Psoas muscle (tissue), 8 donors: ENCODE measurements around the gene CLHC1. TPM values are rescaled to one million over a fixed set of nuclear protein-coding genes. Genes with fewer than 3 reads are reported as not detected.
A peak's percentile ranks its signal among the peaks of the same experiment; 100 is the strongest.
"Not testable (repeated sequence)": the region's sequence is repeated elsewhere in the genome, so short reads cannot be mapped to it uniquely, and the experiment has no call there.

Experiments
- ATAC-seq, 4 donors: fragments of 200-7000 bp; cut with Tn5 transposase; one replicate each; pipeline ENCODE4 v1.9.1; 2020; ENCODE audit warnings: moderate library complexity in 3 of 4, mild to moderate bottlenecking in 2 of 4
- DNase-seq, 2 donors: peaks; one replicate each; pipeline ENCODE4 v3.0.0-alpha.2; 2020
- H3K27ac ChIP-seq: fragments of 200-600 bp; one replicate; pipeline ENCODE4 v1.8.0; 2022
- H3K27me3 ChIP-seq, 3 donors: fragments of 200-600 bp in 1 of 3; one replicate each; pipeline versions ENCODE4 v1.6.1 to v1.8.0; 2013 to 2022; ENCODE audit warnings: low read length in 2 of 3, mild to moderate bottlenecking in 2 of 3, moderate library complexity in 1 of 3; ENCODE audit not compliant: insufficient read depth in 3 of 3
- H3K36me3 ChIP-seq, 2 donors: fragments of 200-600 bp in 1 of 2; one replicate each; pipeline versions ENCODE4 v1.6.1 to v1.8.0; 2013 to 2022; ENCODE audit warnings: low read depth in 1 of 2, mild to moderate bottlenecking in 1 of 2, moderate library complexity in 1 of 2; ENCODE audit not compliant: insufficient read depth in 1 of 2
- H3K4me1 ChIP-seq: fragments of 200-600 bp; one replicate; pipeline ENCODE4 v1.8.0; 2022
- H3K4me3 ChIP-seq: fragments of 200-600 bp; one replicate; pipeline ENCODE4 v1.8.0; 2022; ENCODE audit warnings: mild to moderate bottlenecking
- H3K9me3 ChIP-seq: fragments of 200-600 bp; one replicate; pipeline ENCODE4 v1.8.0; 2022
- CTCF ChIP-seq: fragments of 200-600 bp; IDR thresholded peaks from one replicate; pipeline ENCODE4 v1.8.0; 2022; ENCODE audit warnings: antibody characterized with exemption
- WGBS, 3 donors: extraction: QIAGEN DNeasy Blood & Tissue Kit; methylation state at CpG; one replicate each; pipeline versions ENCODE4 v1.1.6 to v1.1.7; 2013; 5-methylcytosine and 5-hydroxymethylcytosine counted together
- intact Hi-C, 2 donors: fragments of 100-400 bp; cut with DNase I; formaldehyde crosslinking; loops; one replicate each; pipeline versions ENCODE4 v1.11.0 to v1.14.2; 2022
- polyA plus RNA-seq, 3 donors: library from polyadenylated mRNA; stranded (reverse); fragments of 200-250 nt; gene quantifications; one replicate each; pipeline ENCODE4 v1.2.3, GENCODE V29; 2013
- total RNA-seq, 4 donors: library from RNA; stranded (reverse); fragmentation: NEBNext Ultra II Directional in 2 of 4; extraction: Animal tissue kit (Norgen Biotek cat#: 25700) in 2 of 4; gene quantifications; one replicate each; pipeline versions ENCODE4 v1.2.1 to v1.2.4, GENCODE V29; 2021 to 2023
- donor health status: healthy with polysubstance abuse.
- donor health status: DM: no; HTN: no; CAD: no; lungs with moderate emphysema.
- donor health status: Bipolar disorder and iron deficiency.
- donor health status: healthy.
- donor health status: DM: yes; HTN: yes; CAD: no.
- donor health status: DM: no; HTN: no; CAD: no.
- donor health status: DM: no; HTN: no; CAD: no.
- donor health status: DM: yes; HTN: yes; CAD: no.

The CLHC1 gene
- total and polyA plus RNA-seq, 7 donors: 0.47 to 6.8 (median 3.2) TPM

- ATAC-seq: peak in 3 of 4 donors; percentile 7 to 32 (median 11)
- 6 to 9% (median 6%) methylated on average over 13 of the region's 13 CpGs for WGBS, 3 donors
Observed at GRCh38 chr2:55231546-55232083, 478 bp downstream of the CLHC1 start.

GRCh38 chr2:55230551-55230950 is 1.5 kb downstream of the CLHC1 start:
- peaks cover 5 to 23% of the 10 kb centered on the region in 2 donors for H3K36me3 ChIP-seq
- 98 to 99% (median 98%) methylated on average over 3 of the region's 3 CpGs for WGBS, 3 donors
- TF ChIP-seq CTCF: no peak
- DNase-seq: no peak
- H3K27ac ChIP-seq: no peak overlapping the region
- no peak for ATAC-seq
- intact Hi-C loops: loop anchor here in 1 of 2 donors (5.0 kb wide), 1 partner anchor 37 kb away; the partner anchor contains the start of gene MTIF2
- H3K9me3 ChIP-seq: no peaks in the 10 kb centered on the region
- no peaks in the 10 kb centered on the region for H3K27me3 ChIP-seq
- no peak overlapping the region for H3K4me3 ChIP-seq
- peaks cover 15% of the 10 kb centered on the region for H3K4me1 ChIP-seq

More at GRCh38 chr2:55231546-55232083, 478 bp downstream of the CLHC1 start:
- Histone ChIP-seq H3K4me1 (peaks cover 15% of the 10 kb centered on the region), H3K27ac (peak overlapping the region; percentile 93), H3K9me3 (no peaks in the 10 kb centered on the region), H3K36me3 (peaks cover 12 to 33% of the 10 kb centered on the region in 2 donors), H3K4me3 (peak overlapping the region; percentile 91), H3K27me3 (no peaks in the 10 kb centered on the region)
- intact Hi-C loops: loop anchor here (2.0 to 5.0 kb wide), 2 partner anchors 36 to 37 kb away; partner anchors contain the start of gene MTIF2 (in 2 of the 2)
- TF ChIP-seq CTCF: no peak
- DNase-seq: no peak

GRCh38 chr2:55229221-55229620 is 2.9 kb downstream of the CLHC1 start:
- no peak for DNase-seq
- intact Hi-C loops: no loop called here
- WGBS, 3 donors: 90 to 97% (median 96%) methylated on average over 2 of the region's 2 CpGs
- H3K36me3 ChIP-seq: peaks cover 3 to 10% of the 10 kb centered on the region in 2 donors
- H3K27me3 ChIP-seq: no peaks in the 10 kb centered on the region
- no peak for ATAC-seq
- no peak overlapping the region for H3K27ac ChIP-seq
- no peak overlapping the region for H3K4me3 ChIP-seq
- no peaks in the 10 kb centered on the region for H3K9me3 ChIP-seq
- H3K4me1 ChIP-seq: peaks cover 8% of the 10 kb centered on the region
- TF ChIP-seq CTCF: no peak

GRCh38 chr2:55228226-55228563 is 3.9 kb downstream of the CLHC1 start:
- DNase-seq (no peak), ATAC-seq (no peak)
- no peaks in the 10 kb centered on the region for H3K36me3 ChIP-seq
- H3K4me1 ChIP-seq: no peaks in the 10 kb centered on the region
- TF ChIP-seq CTCF: no peak
- H3K27me3 ChIP-seq: no peaks in the 10 kb centered on the region
- intact Hi-C loops: no loop called here
- no peaks in the 10 kb centered on the region for H3K9me3 ChIP-seq
- no peak overlapping the region for H3K27ac ChIP-seq
- no peak overlapping the region for H3K4me3 ChIP-seq

- 83 to 90% (median 87%) methylated on average over 6 to 7 of the region's 7 CpGs for WGBS, 3 donors
Observed at GRCh38 chr2:55227437-55228225, 4.5 kb downstream of the CLHC1 start.

More at GRCh38 chr2:55227437-55228225, 4.5 kb downstream of the CLHC1 start:
- H3K4me1 ChIP-seq, ATAC-seq, H3K27me3 ChIP-seq, DNase-seq, H3K27ac ChIP-seq, H3K9me3 ChIP-seq, H3K4me3 ChIP-seq, intact Hi-C loops, H3K36me3 ChIP-seq: not testable (repeated sequence)
